GF-D8 (cell line): Measurements from ENCODE around the gene ARHGAP33.

Experiments used
- DNase-seq: peaks from one replicate; lab custom pipeline; 2025; lab: John Stamatoyannopoulos, UW

ARHGAP33 gene

DNA sequence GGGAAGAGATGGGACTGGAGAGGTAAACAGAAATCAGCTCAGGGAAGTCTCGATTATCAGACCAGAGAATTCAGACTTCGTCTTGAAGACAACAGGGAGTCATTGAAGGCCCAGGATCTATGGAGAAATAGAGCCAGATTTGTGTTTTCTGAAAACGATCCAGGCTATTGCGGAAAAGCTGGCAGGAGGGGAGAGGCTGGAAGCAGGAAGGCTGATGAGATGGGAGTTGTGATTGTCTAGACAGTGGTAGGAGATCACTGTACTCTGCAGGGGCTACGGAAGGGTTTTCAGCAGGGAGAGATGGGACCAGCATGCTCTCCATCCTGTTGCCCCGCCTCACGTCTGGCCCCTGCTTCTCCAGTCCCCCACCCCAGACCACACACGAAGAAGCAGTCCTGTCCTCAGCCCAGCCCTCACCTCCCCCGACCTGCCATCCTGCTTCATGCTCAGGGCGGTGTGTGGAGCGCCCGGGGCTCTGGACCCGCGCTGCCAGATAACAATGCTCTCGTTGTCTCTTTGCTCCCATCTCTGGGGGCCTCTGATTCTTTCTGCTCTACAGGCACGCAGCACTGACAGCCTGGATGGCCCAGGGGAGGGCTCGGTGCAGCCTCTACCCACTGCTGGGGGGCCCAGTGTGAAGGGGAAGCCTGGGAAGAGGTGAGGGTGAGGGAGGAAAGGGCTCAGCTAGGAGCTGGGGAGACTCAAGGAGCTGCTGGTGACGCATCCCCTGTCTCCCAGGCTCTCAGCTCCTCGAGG, 1.9 kb downstream of the ARHGAP33 start:
- no peak for DNase-seq

DNA sequence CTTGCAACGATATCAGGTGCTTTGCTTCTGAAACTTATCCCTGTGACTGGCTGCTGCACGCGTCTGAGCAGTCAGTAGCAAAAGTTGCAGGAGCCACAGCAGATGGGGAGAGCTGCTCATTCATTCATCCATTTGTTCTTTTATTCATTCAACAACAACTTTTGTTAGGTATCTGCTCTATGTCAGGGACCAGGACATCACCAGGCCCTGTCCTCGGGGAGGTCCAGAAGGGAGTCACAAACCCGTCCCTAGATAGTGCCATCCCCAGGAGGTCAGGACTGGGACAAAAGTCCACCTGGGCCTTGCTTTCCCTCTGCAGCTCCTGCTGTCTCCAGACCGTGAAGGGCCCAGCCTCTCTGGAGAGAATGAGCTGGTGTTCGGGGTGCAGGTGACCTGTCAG, 2.6 kb downstream of the ARHGAP33 start:
- DNase-seq = no peak

DNA sequence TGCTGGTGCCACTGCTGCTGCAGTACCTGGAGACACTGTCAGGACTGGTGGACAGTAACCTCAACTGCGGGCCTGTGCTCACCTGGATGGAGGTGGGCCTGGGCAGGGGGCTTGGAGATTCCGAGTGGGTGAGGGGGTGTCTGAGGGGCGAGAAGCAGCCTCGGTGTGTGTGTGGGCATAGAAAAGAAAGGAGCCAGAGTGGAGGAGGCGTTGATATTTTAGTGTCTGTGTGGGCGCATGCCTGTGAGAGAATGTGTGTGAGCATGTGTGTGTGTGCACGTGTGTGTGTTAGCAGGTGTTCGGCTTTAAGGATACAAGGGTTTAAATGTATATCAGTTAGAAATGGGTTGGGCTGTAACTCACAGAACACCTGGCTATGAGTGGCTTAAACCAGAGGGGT, 3.7 kb downstream of the ARHGAP33 start:
- DNase-seq = no peak

DNA sequence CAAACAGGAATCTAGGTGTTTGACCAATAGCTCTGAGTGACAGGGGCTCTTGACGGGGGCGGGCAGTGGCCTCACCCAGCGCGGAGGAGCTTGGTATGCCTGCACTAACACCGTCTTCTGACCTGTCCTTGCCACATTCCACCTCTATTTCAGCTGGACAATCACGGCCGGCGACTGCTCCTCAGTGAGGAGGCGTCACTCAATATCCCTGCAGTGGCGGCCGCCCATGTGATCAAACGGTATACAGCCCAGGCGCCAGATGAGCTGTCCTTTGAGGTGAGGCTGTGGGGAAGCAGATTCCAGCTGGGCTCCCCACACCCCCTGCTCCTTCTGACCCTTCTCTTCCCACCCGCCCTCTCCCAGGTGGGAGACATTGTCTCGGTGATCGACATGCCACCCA, 4.7 kb downstream of the ARHGAP33 start:
- DNase-seq = no peak

DNA sequence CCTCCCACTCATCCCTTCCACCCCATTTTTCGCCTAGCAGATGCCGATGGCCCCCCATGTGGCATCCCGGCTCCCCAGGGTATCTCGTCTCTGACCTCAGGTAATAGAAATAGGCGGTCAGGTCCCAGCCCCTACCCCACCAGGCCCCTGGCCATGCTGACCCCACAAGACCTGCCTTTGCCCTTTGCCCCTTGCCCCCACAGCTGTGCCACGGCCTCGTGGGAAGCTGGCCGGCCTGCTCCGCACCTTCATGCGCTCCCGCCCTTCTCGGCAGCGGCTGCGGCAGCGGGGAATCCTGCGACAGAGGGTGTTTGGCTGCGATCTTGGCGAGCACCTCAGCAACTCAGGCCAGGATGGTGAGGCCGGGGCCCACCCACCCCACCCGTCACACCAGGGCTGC, 5.4 kb downstream of the ARHGAP33 start:
- DNase-seq = no peak

DNA sequence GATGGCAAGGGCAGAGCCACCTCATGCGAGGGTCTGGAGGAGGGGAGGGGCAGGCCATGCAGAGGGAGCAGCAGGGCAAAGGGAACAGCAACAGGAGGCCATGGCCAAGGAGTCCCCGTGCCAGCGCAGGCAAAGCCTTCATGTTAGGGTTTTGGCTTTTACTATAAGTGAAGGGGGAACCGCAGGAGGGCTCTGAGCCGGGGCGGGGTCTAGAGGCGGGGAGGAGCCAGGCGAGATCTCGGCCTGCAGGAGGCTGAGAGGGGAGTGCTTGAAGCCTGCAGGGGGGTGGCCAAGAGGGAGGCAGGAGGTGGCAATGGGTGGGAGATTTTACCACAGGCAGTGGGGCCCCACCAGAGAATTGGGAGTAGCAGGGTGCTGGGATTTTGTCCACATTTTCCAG, 6.3 kb downstream of the ARHGAP33 start:
- no peak for DNase-seq

DNA sequence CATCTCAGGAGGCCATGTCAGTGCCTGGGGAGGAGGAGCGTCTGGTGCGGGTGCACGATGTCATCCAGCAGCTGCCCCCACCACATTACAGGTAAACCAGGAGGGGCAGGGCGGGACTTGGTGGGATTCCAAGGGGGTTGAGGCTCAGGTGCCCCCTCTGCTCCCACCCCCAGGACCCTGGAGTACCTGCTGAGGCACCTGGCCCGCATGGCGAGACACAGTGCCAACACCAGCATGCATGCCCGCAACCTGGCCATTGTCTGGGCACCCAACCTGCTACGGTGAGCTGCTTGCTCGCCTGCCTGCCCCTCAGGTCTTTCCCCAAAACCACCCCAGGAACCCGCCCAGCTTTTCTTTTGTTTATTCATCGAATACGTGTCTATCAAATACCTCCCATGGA, 7.2 kb downstream of the ARHGAP33 start:
- DNase-seq = no peak

DNA sequence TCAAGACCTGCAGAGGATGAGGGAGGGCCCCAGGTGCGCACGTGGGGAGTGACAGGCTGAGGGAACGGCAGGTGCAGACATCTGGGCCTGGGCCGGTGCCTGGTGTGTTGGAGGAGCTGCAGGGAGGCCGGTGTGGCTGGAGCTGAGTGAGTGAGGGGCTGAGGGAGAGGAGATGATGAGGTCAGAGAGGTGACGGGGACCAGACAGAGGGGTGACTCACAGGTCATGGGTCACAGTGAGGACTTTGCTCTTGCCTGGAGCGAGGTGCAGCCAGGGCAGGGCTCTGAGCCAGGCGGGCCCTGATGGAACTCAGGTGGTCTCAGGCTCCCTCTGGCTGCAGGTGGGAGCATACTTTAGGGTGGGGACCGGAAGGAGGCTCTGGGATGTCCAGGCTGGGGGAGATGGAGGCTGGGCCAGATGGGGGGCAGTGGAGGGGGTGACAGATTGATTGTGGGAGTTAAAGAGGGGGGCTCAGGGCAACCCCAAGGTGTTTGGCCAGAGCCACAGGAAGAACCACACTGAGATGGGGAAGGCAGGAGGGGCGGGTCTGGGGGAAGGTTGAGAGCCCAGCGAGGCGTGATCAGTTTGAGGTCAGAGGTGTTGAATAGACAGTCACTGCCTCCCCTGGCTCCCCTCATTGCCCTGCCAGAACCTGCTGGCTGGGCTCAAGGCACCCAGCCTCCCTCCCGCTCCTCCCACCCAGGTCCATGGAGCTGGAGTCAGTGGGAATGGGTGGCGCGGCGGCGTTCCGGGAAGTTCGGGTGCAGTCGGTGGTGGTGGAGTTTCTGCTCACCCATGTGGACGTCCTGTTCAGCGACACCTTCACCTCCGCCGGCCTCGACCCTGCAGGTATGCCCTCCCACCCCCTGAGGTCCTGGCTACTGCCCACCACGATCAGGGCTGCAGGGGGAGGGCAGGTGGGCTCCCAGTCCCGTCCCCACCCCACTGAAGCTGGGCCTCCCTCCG, 8.4 kb downstream of the ARHGAP33 start:
- no peak for DNase-seq

DNA sequence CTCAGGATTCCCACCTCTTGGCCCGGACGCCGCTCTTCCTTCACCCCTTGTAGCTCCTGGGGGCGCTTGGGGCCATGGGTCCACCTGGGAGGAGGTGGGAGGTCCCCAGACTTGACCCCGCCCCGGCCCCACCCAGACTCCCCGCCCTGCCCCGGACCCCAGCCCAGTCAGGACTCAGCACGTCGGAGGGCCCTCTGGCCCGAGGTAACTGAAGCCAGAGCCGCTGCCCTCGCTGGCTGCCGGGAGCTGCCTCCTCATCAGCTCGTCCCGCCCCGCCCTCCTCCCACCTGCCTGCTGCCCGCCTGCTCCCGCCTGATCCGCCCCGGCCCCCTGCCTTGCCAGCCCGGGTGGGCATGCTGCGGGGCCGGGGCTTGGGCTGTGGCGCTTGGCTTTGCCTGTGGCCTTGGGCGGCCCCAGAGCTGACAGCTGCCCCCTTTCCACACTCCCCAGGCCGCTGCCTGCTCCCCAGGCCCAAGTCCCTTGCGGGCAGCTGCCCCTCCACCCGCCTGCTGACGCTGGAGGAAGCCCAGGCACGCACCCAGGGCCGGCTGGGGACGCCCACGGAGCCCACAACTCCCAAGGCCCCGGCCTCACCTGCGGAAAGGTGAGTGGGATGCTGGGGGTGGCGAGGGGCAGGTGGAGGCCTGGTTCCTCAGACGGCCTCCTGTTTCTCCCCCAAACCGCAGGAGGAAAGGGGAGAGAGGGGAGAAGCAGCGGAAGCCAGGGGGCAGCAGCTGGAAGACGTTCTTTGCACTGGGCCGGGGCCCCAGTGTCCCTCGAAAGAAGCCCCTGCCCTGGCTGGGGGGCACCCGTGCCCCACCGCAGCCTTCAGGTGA, 9.4 kb downstream of the ARHGAP33 start:
- DNase-seq = no peak

DNA sequence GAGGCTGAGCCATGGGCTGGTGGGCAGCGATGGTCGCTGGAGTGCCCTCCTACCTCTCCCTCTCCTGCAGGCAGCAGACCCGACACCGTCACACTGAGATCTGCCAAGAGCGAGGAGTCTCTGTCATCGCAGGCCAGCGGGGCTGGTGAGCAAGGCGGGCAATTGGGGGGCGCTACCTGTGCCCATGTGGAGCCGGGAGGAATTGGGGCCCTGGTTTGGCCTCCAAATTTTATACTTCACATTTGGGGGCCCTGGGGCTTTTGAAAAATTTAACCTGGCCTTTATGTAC, 9.9 kb downstream of the ARHGAP33 start:
- DNase-seq = no peak

DNA sequence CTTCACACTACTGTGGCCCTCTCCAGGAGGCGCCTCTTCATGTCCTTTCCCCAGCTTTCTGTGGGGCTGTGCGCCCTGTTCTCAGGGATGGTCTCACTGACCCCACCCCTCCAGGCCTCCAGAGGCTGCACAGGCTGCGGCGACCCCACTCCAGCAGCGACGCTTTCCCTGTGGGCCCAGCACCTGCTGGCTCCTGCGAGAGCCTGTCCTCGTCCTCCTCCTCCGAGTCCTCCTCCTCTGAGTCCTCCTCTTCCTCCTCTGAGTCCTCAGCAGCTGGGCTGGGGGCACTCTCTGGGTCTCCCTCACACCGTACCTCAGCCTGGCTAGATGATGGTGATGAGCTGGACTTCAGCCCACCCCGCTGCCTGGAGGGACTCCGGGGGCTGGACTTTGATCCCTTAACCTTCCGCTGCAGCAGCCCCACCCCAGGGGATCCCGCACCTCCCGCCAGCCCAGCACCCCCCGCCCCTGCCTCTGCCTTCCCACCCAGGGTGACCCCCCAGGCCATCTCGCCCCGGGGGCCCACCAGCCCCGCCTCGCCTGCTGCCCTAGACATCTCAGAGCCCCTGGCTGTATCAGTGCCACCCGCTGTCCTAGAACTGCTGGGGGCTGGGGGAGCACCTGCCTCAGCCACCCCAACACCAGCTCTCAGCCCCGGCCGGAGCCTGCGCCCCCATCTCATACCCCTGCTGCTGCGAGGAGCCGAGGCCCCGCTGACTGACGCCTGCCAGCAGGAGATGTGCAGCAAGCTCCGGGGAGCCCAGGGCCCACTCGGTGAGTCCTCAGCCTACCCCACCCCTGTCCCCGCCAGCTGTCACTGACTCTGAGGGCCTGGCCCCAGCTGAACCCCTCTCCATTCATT, 11.2 kb downstream of the ARHGAP33 start:
- no peak for DNase-seq

DNA sequence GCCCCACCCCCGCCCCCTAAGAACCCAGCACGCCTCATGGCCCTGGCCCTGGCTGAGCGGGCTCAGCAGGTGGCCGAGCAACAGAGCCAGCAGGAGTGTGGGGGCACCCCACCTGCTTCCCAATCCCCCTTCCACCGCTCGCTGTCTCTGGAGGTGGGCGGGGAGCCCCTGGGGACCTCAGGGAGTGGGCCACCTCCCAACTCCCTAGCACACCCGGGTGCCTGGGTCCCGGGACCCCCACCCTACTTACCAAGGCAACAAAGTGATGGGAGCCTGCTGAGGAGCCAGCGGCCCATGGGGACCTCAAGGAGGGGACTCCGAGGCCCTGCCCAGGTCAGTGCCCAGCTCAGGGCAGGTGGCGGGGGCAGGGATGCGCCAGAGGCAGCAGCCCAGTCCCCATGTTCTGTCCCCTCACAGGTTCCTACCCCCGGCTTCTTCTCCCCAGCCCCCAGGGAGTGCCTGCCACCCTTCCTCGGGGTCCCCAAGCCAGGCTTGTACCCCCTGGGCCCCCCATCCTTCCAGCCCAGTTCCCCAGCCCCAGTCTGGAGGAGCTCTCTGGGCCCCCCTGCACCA, 11.9 kb downstream of the ARHGAP33 start:
- no peak for DNase-seq

DNA sequence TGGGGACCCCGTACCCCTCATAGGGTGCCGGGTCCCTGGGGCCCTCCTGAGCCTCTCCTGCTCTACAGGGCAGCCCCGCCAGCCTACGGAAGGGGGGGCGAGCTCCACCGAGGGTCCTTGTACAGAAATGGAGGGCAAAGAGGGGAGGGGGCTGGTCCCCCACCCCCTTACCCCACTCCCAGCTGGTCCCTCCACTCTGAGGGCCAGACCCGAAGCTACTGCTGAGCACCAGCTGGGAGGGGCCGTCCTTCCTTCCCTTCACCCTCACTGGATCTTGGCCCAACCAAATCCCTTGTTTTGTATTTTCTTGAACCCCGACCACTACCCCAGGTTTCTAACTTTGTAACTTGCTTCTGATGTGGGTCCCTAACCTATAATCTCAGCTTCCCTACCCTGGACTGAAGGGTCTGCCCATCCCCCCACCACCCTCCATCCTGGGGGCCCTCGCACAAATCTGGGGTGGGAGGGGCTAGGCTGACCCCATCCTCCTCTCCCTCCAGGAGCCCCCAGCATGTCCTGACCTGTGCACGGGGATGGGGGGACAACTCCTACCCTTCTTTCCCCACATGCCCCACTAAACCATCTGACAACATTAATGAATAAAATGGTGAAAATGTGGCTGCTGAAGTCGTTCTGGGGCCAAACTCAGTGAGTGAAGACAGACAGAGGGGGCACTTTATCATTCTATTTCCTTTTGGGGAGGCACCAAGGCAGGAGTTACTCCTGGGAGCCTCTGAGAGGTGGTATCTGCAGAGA, 13.0 kb downstream of the ARHGAP33 start:
- DNase-seq = no peak

DNA sequence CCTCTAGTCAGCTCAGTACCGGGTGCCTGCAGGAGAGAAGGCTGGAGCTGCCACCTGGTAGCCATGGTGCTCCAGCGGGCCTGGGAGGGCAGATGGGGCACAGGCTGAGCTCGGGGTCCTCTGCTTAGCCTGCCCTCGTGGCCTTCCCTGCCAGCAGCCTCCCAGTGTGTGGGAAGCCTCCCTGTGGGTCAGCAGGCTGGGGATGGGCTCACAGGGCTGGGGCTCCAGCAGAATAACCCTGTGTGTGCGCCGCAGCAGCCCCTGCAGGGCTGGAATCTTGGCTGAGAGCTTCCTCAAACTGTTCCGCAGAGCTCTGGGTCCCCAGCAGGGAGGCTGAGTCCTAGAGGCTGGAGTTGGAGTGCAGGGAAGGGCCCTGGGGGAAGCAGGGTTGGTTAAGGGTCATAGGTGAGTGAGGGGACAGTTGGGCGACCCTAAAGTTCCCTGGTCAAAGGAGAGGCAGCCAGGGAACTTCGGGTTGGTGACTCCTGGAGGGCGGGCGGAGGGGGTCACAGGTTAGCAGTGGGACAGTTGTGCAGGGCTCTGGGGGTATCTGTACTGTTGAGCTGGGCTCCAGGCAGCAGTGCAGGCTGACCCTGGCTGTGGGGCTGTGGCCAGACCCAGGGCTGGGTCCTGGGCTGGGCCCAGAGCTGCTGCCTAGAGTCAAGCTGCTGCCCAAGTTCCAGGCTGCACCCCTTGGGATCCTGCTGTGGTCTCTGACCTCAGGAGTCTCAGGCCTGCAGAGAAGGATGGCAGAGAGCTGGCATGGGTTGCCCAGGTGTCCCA, 14.0 kb downstream of the ARHGAP33 start:
- no peak for DNase-seq

DNA sequence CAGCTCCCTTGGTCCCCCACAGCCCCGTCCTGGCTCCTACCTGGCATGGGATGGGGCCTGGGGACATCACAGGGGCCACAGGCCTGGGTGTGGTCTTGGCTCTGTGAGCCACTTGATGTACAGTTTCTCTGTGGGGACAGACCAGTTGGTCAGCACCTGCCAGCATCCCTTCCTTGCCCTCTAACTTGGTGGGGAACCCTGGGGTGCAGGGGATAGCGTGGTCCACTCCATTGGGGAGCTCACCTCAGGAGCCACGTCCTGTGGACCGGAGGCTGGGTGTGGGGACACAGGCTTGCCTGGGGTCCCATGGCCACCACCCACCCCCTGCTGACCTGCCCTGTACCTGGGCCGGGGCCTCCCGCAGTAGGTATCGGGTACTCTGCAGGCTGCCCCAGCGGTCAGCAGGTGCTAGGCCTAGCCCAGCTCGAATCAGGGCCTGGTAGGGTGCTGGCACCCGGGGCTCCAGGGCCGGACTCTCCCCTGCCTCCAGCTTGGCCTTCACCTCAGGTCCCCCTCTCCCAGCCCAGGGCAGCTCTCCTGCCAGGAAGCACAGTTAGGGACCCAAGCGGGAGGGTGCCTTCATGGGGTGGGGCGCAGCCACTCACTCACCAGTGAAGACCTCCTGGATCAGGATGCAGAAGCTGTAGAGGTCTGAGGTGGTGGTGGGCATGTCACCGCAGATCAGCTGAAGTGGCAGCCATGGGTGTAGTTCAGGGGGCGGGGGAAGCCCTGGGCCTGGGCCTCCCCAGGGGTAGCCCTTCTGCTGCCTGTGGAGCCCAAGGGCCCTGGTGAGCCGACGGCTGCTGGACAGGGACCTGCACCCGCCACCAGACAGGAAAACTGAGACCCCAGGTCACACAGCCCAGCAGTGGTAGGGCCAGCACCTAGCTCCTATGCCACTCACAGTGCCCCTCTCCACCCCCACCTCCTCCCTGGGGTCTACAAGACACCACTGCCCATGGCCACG, 14.9 kb downstream of the ARHGAP33 start:
- no peak for DNase-seq

DNA sequence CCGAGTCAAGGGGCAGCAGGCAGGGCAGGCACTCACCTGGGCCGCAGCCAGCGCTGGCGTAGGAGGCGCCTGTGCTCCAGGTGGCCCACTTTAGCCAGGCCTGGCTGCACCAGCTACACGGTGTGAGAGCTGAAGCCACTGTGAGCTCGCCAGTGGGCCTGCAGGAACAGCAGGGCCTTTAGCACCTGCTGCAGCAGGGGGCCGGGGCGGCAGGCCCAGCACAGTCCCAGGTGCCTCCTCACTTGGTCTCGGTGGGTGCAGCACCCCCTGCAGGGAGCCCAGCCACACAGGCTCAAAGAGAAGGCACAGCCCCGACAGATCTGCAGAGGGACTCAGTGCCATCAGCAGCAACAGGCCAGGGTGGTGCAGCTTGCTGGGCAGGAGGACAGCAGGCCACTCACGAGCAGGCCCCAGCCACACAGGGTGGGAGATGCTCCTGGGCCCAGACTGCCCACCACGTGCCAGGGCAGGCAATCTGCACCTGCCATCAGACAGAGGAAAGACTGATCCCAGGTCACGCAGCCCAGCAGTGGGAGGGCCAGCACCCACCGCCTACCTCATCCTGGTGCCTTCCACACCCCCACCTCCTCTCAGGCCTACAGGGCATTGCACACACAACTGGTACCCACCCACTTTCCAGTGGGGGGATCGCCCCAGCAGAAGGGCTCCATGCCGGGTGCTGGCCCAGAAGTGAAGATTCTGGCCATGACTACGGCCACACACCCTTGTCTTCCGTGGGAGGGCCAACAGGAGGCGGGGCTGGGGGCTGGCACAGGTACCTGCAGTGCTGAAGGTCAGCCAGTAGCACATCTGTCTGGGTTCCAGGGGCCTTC, 15.8 kb downstream of the ARHGAP33 start:
- no peak for DNase-seq

DNA sequence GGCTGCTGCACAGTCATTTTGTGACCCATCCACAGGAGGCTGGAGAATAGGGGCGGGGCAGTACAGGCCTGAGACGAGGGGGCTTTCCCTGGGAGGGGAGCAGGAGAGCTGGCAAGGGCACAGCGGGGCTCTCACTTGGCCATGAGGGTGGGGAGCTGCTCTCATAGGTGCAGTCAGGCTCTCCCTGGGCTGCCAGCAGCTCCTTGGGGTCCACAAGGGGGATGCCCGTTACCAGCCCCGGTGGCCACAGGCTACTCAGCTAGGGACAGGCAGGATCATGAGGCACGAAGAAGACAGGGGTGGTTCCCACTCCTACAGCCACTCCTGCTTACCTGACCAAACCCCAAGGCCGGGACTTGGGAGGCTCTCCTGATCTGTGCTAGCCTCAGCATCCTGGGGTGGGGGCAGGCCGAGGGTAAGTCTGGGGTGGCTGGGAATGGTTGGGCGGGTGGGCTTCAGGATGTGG, 16.5 kb downstream of the ARHGAP33 start:
- no peak for DNase-seq
